ENCODE data around the gene EFNB3.

Gene EFNB3, protein sequence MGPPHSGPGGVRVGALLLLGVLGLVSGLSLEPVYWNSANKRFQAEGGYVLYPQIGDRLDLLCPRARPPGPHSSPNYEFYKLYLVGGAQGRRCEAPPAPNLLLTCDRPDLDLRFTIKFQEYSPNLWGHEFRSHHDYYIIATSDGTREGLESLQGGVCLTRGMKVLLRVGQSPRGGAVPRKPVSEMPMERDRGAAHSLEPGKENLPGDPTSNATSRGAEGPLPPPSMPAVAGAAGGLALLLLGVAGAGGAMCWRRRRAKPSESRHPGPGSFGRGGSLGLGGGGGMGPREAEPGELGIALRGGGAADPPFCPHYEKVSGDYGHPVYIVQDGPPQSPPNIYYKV

DNA sequence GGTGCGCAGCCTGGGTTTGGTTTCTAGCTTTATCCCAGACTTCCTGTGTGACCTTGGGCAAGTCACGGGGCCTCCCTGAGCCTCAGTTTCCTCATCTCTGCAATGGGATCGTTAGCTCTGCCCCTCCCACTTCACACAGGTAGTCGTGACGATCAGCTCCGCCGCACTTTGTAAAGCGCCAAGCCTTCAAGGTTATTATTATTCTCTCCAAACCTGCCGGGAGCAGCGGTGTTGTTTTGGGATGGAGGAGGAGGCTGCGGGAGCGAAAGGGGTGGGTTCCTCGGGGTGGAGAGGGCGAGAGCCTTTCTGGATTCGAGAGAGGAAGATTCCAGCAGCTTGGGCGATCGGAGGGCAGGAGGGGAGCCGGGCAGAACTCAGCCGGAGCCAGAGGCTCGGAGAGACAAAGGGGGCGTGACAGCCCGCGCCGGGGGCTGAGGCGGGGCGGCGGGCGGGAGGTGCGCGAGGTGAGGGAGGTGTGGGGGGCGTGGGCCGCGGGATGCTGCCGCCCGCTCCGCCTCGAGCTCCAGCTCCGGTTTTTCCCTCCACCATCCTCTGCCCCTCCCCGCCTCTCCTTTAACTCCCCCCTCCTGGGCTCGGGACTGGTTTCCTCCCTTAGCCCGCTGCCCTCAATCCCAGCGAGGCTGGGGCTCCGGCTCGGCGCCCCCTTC is at the start of gene EFNB3:
Gene EFNB3, plus strand, starts transcription at position 602 of the 668 bp plus-strand sequence. CDS start 397 bp downstream, outside the sequence.
- DNase-seq, result peak; percentile 49

DNA sequence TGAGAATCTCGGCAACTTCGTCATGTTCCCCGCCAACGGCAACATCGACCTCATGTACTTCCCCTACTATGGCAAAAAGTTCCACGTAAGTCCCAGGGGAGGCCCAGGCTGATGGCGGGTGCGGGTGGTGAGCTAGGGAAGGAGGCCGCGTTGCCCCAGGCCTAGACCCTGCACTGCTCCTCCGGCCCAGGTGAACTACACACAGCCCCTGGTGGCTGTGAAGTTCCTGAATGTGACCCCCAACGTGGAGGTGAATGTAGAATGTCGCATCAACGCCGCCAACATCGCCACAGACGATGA is 49.5 kb upstream of the EFNB3 start:
- no peak for DNase-seq

DNA sequence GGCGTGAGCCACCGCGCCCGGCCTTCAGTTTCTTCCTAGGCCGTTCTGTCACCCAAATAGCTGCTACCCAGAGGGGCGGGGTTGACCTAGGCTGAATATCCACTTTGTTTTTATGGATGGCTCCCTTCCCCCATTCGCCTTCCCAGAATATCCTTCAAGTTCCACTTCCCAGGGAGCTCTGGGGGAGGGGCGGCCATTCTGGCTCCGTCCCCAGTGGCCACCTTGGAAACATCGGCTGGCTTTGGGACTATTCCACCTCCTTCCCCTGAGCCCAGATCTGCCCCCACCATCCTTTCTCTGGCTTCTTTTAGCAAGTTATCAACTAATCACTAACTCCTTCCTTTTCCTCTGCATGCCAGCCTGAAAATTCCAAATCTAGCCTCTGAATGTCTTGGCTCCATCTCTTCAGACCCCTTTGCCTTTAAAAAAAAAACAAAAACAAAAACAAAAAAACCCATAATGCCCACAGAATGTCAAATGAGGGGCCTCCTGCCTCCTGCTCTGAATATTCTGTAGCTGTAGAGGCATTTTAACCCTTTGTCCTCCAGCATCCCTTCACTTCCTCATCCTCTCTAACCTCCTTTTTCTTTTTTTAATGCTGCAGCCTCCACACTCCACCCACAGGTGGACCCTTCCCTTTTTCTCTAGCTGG is 47.9 kb upstream of the EFNB3 start:
- no peak for DNase-seq

DNA sequence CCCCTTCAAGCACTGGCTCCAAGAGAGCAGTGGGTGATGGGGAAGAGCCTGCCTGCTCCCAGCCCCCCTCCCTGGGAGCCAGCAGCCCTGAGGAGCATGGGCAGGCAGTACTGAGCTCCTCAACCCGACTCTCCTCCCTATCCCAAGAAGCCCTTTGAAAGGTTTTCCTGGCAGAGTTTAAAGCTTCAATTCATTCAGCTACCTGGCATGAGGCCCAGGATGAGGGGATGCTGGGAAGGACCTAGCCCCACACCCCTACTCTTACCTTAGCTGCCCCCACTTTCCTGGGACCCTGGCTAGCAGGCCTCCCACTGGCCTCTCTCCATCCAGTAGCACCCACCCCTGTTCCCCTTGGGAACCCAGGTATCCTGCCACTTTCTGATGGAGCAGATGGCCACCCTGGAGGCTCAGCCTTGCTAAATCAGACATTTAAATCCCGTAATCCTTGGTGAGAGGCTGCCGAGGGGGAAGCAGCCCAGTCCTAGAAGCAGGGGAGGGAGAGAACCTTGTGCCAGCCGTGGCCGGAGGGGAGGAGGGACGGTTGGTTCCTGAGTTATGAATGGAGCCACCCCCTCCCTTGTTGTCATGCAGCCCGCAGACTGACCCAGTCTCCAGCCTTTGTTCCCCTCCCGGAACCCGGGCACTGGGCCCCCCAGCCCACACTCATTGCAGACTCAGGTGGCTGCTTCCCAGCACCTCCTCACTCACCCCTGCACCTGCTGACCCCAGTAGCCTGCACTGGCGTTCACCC is 37.2 kb upstream of the EFNB3 start:
- DNase-seq, result no peak

DNA sequence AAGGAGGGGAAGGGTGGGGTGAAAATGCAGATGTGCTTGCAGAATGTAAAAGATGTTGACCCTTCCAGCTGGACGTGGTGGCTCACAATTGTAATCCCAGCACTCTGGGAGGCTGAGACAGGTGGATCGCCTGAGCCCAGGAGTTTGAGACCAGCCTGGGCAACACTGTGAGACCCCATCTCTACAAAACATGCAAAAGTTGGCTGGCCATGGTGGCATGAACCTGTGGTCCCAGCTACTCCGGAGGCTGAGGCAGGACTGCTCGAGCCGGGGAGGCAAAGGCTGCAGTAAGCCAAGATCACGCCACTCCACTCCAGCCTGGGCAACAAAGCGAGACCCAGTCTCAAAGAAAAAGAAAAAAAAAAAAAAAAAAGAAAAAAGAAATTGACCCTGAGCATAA is 36.5 kb upstream of the EFNB3 start:
- no peak for DNase-seq

DNA sequence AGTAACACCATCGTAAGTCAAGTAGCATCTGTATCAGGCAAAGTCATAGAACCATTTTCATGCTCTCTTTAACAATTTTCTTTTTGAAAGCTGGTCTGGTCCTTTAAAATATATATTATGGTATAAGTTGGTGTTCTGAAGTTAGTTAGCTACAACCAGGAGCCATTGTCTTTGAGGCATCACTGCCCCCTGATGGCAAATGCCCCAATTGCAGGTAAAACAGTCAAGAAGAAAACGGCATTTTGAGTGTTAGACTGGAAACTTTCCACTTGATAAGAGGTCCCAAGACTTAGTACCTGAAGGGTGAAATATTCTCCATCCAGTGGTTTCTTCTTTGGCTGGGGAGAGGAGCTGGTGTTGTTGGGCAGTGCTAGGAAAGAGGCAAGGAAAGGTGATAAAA is 31.8 kb upstream of the EFNB3 start:
- peak; percentile 12 for DNase-seq

DNA sequence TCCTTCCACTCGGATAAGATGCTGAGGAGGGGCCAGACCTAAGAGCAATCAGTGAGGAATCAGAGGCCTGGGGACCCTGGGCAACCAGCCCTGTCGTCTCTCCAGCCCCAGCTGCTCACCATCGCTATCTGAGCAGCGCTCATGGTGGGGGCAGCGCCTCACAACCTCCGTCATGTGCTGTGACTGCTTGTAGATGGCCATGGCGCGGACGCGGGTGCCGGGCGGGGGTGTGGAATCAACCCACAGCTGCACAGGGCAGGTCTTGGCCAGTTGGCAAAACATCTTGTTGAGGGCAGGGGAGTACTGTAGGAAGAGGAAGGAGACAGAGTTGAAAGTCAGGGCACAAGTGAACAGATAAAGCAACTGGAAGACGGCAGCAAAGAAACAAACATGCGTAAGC is 30.1 kb upstream of the EFNB3 start:
- no peak for DNase-seq

DNA sequence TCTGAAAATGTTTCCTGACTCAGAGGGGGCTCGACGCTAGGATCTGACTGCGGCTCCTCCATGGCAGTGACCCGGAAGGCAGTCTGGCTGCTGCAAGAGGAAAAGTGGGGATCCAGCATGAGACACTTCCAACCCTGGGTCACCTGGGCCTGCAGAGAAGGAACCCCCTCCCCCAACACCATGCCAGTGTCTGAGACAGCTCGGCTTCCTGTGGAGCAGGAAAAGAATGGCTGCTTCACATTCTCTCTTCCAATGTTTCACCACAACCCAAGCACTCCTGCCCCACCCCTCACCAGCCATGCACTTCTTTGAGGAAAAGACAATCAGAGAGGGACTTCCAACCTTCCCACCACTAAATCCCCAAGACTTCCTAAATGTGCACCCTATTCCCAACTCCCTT is 28.5 kb upstream of the EFNB3 start:
- DNase-seq, result no peak

DNA sequence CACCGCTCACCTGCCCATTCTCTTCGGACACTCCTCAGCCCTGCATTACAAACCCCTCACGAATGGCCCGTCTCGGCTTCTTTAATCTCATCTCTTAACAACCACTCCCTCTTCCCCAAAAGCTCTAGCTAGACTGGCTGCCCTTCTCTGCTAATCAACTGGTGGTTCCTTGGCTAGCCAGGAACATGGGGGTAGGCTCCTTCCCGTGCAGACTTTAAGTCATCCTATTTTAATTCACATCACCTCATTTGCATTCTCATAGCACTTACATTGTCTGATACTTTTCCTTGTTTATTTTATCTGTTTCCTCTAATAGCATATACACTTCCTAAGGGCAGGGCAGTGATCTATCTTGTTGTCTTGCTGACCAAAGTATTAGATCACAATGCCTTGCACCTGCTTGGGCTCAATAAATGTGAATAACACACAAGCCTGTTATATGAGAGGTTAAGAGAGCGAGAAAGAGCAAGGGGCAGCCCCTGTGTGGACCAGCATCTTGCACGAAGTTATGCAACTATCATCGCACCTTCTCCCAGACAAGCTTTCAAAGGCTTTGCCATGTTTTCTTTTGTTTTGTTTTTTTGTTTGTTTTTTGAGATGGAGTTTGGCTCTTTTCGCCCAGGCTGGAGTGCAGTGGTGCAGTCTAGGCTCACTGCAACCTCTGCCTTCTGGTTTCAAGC is 27.5 kb upstream of the EFNB3 start:
- DNase-seq, result no peak

DNA sequence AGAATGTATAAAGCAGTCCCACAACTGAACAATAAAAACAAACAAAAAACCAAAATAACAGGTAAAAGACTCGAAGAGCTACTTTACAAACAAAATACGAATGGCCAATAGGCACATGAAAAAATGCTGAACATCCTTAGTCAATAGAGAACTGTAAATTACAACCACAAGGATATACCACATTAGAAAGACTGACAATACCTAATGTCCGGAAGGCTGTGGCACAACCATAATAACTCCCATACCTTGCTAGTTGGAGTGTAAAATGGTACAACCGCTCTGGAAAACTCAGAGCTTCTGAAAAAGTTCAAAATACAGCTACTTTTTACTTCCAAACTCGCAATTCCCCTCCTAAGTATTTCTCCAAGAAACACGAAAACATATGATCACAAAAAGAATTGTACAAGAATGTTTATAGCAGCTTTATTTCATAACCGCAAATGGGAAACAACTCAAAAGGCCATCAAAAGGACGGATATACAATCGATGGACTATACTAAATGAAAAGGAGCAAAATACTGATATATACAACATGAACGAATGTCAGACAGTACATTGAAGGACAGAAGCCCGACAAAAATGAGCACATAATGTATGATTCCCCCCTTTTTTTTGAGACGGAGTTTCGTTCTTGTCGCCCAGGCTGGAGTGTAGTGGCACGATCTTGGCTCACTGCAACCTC is 20.0 kb upstream of the EFNB3 start:
- no peak for DNase-seq

DNA sequence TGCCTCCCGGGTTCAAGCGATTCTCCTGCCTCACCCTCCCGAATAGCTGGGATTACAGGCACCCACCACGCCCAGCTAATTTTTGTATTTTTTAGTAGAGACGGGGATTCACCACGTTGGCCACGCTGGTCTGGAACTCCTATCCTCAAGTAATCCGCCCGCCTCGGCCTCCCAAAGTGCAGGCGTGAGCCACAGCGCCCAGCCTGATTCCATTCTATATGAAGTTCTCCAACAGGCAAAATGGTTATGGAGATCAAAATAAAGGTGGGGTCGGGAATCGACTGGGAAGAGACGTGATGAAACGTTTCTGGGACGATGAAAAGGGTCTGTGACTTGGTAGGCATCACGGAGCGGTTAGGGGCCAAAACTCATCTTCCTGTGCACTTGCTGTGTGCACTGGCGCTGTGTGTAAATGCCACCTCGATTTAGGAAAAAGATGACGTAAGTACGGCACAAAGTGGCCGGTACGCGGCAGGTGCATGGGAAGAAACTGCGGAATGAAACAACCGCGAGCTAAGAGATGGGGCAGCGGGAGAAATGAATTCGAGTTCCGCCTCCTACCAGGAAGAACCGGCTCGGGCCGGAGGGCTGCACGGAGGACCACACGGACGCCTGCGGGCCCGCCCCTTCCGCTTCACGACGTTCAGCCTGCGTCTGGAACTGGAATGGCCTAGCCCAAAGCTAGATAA is 19.3 kb upstream of the EFNB3 start:
- peak; percentile 94 for DNase-seq

DNA sequence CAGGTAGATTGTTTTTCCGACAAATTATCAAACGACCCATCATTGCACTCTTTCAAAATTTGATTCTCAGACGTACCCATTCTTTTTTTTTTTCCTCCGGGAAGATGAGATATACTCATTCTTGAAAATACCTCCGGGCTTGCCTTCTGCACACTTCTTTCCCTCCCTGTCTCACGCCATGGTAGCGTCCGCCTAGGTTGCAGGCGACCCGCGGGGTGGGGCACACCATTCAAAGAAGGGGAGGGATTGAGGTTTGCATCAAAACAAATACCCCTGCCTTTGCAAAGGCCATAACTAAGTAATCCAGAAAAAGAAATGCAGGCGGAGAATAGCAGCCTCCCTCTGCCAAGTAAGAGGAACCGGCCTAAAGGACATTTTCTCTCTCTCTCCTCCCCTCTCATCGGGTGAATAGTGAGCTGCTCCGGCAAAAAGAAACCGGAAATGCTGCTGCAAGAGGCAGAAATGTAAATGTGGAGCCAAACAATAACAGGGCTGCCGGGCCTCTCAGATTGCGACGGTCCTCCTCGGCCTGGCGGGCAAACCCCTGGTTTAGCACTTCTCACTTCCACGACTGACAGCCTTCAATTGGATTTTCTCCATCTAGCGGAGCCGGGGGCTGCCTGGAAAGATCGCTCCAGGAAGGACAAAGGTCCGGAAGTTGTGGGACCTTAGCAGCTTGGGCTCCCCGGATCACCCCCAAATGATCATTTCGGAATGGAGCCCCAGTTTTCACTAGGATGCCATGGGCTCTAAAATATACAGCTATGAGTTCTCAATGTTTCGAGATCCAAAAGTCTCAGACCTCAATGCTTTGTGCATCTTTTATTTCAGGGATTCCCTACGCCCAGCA is 18.6 kb upstream of the EFNB3 start:
- peak; percentile 94 for DNase-seq

DNA sequence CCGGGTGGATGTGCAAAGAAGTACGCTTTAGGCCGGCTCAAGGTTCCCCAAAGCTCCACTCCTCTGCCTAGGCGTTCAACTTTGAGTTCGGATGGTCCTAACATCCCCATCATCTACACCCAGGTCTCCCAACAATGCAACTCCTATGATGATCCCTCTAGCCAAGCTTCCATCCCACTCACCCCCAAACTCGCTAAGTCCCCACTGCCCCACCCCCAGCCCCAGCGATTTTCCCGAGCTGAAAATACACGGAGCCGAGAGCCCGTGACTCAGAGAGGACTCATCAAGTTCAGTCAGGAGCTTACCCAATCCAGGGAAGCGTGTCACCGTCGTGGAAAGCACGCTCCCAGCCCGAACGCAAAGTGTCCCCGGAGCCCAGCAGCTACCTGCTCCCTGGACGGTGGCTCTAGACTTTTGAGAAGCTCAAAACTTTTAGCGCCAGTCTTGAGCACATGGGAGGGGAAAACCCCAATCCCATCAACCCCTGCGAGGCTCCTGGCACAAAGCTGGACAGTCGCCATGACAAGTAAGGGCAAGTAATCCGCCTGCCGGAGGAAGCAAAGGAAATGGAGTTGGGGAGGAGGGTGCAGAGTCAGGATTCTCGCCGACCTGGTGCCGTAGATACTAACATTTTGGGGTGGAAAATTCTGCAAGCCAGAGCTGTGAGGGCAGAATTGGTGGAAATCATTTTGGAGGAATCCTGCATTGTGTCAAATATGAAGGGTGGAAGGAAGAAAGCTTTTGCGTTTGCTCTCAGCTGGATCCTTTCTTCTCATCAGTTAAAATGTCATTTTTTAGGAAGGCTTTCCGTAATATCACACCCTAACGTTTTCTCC is 17.7 kb upstream of the EFNB3 start, which contains the start of gene TP53:
Gene TP53, minus strand, starts transcription at position 419 of the 836 bp plus-strand sequence. CDS start 10,896 bp downstream, outside the sequence.
- peak; percentile 91 for DNase-seq

DNA sequence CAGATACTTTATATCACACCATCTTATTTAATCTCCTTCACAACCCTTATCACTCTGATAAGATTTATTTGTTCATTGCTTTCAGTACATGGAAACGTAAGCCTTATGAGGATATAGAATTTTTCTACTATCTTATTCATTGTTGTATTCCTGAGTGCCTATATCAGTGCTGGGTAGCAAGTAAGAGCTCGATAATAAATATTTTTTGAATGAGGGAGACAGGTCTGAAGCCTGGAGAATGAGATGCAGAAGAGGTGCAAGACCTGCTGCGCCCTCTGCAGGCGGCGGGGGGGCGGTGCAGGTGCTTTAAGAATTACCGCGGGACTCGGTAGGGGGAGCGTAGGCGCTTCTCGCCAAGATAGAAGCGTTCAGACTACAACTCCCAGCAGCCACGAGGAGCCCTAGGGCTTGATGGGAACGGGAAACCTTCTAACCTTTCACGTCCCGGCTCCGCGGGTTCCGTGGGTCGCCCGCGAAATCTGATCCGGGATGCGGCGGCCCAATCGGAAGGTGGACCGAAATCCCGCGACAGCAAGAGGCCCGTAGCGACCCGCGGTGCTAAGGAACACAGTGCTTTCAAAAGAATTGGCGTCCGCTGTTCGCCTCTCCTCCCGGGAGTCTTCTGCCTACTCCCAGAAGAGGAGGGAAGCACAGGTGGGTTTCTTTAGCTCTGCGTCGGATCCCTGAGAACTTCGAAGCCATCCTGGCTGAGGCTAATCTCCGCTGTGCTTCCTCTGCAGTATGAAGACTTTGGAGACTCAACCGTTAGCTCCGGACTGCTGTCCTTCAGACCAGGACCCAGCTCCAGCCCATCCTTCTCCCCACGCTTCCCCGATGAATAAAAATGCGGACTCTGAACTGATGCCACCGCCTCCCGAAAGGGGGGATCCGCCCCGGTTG is 16.8 kb upstream of the EFNB3 start, which contains the start of gene WRAP53:
Gene WRAP53, plus strand, starts transcription at position 570 of the 900 bp plus-strand sequence. Its CDS starts 172 bp downstream, at position 742.
- DNase-seq, result peak; percentile 99

DNA sequence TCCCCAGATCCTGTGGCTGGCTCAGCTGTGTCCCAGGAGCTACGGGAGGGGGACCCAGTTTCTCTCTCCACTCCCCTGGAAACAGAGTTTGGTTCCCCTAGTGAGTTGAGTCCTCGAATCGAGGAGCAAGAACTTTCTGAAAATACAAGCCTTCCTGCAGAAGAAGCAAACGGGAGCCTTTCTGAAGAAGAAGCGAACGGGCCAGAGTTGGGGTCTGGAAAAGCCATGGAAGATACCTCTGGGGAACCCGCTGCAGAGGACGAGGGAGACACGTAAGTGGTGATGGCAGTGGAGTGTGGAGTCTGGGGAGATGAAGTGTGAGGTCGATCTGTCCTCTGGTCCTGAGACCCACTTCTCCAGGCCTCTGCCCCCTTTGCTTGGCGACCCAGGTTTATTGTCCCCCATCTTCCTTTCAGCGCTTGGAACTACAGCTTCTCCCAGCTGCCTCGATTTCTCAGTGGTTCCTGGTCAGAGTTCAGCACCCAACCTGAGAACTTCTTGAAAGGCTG is 16.1 kb upstream of the EFNB3 start:
- DNase-seq, result no peak

DNA sequence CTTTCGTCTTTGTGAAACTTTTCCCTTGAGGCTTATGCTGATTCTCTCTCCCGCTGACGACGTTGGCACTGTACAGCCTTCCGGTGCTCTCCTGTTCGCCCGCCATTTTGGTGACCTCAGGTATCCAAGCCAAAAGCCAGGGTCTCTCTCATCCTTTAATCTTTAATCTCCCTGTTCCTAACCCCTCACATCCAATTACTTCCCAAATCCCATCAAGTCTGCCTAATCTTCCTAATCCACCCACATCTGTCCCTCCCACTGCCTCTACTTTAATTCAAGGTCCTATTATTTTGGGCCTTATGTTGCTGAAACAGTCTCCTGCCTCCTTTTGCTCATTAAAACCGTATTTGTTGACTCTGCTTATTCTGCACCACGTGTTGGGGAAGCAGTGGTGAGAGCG is 9.4 kb upstream of the EFNB3 start:
- no peak for DNase-seq

DNA sequence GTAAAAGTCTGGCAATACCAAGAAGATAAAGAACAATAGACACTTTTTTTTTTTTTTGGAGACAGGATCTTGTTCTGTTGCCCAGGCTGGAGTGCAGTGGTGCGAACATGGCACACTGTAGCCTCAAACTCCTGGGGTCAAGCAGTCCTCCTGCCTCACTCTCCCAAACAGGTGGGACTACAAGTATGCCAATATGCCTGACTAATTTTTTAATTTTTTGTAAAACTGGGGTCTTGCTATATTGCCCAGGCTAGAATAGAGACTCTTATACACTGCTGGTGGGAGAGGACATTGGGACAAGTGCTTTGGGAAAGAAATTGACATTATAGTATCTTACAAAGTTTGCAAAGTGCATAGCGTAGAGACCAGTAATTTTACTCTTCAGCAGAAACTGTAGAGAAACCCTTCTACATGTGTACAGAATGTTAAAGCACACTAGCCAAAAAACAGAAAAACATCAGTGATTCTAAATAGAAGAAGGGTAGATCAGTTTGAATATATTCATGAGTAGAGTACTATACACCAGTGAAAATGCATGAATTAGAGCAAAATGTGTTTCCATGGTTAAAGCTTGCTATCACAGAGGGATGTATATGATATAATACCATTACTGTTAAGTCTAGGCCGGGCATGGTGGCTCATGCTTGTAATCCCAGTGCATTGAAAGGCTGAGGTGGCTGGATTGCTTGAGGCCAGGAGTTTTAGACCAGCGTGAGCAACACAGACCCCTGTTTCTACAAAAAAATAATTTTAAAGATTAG is 7.0 kb upstream of the EFNB3 start:
- no peak for DNase-seq

Data from NCI-H1694 treated with DMSO at 0.1 percent for 48 hours (cell line).